ENCODE measurements around the gene FHIT.

DNA sequence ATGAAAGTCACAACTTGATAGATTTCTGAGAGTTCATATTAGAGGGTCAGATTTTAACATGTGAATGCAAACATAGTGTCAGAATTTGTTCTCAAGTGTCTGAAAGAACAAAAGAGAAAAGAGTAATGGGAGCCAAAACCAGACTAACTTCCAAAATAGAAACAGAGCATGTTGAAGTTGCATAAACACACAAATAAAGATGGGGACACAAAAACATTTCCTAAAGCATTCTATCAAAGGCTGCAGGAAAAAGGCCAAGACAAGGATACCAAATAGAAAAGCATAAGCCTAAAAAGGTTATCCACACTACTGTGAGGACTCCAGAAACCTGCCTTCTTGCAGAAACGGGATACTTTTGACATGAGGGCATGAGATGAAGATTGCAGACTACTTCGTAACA lies 2.8 kb downstream of the FHIT start:
- TF ChIP-seq CTCF (conservative IDR thresholded peaks at IDR 0.05; ENCODE audit: low read depth, low read length) (no peak), EZH2 (IDR thresholded peaks at IDR 0.05; ENCODE audit: low read length, unreplicated experiment) (no peak)

All from PC-3 (cell line).